Esophagus squamous epithelium (tissue), 5 donors: ENCODE results near the gene LRRN2. TPM values are rescaled to one million over a fixed set of nuclear protein-coding genes. Genes with fewer than 3 reads are reported as not detected.

Experiments
- DNase-seq: peaks from one replicate; lab custom pipeline; 2025; lab: John Stamatoyannopoulos, UW
- H3K27ac ChIP-seq, 4 donors: fragments of 200-600 bp; sonication (generic); one replicate each; pipeline ENCODE4 v1.5.1; 2016 to 2019; ENCODE audit warnings: mild to moderate bottlenecking in 1 of 4
- H3K27me3 ChIP-seq, 4 donors: fragments of 200-600 bp; sonication (generic); 1 replicate in 3 of 4; 2 replicates in 1 of 4; pipeline versions ENCODE4 v1.5.1 to v1.6.0; 2017 to 2021; ENCODE audit warnings: antibody characterized with exemption in 1 of 4
- H3K36me3 ChIP-seq, 3 donors: fragments of 200-600 bp; sonication (generic); one replicate each; pipeline ENCODE4 v1.5.1; 2016 to 2019
- H3K4me1 ChIP-seq, 3 donors: fragments of 200-600 bp; sonication (generic); one replicate each; pipeline ENCODE4 v1.5.1; 2017 to 2019
- H3K4me3 ChIP-seq, 4 donors: fragments of 200-600 bp; sonication (generic); 1 replicate in 3 of 4; 2 replicates in 1 of 4; pipeline ENCODE4 v1.5.1; 2016 to 2019; ENCODE audit warnings: mild to moderate bottlenecking in 2 of 4, moderate library complexity in 1 of 4
- H3K9me3 ChIP-seq, 3 donors: fragments of 200-600 bp; sonication (generic); one replicate each; pipeline ENCODE4 v1.5.1; 2016 to 2019
- POLR2A ChIP-seq, 4 donors: fragments of 450-650 bp; IDR thresholded peaks; one replicate each; pipeline ENCODE4 v1.6.1; 2017; ENCODE audit warnings: antibody characterized with exemption in 4 of 4, mild to moderate bottlenecking in 4 of 4, moderate library complexity in 3 of 4
- WGBS, 2 donors: methylation state at CpG; one replicate each; pipeline ENCODE4 v1.1.5; 2018; 5-methylcytosine and 5-hydroxymethylcytosine counted together
- intact Hi-C: fragments of 100-400 bp; cut with DNase I; formaldehyde crosslinking; loops from one replicate; pipeline ENCODE4 v1.15.0; 2022
- total RNA-seq, 4 donors: library from RNA; depleted of rRNA; stranded (reverse); fragments of >200 nt; gene quantifications; one replicate each; pipeline ENCODE4 v1.1.0, GENCODE V29; 2016
- TF ChIP-seq, protein P1 (sequence below), 6 experiments: fragments of 450-650 bp in 4 of 6; fragments of 200-600 bp in 2 of 6; sonication (generic) in 2 of 6; IDR thresholded peaks; one replicate each; pipeline ENCODE4 v1.5.1; 2016 to 2019; ENCODE audit warnings: antibody characterized with exemption in 6 of 6, mild to moderate bottlenecking in 4 of 6, moderate library complexity in 4 of 6
- donor health status: DM: yes; HTN: yes; CAD: no.

Gene LRRN2
- total RNA-seq, 4 donors from 2014 or later, result 0.18 to 1.8 (median 1.5) TPM

GRCh38 chr1:204680051-204680450 is 5.5 kb downstream of the LRRN2 start:
- peaks cover 0 to 55% (median 0%) of the 10 kb centered on the region in 4 donors for H3K27me3 ChIP-seq
- H3K4me3 ChIP-seq, result no peak overlapping the region
- TF ChIP-seq POLR2A (IDR thresholded peaks at IDR 0.05), result no peak
- TF ChIP-seq, protein P1, sequence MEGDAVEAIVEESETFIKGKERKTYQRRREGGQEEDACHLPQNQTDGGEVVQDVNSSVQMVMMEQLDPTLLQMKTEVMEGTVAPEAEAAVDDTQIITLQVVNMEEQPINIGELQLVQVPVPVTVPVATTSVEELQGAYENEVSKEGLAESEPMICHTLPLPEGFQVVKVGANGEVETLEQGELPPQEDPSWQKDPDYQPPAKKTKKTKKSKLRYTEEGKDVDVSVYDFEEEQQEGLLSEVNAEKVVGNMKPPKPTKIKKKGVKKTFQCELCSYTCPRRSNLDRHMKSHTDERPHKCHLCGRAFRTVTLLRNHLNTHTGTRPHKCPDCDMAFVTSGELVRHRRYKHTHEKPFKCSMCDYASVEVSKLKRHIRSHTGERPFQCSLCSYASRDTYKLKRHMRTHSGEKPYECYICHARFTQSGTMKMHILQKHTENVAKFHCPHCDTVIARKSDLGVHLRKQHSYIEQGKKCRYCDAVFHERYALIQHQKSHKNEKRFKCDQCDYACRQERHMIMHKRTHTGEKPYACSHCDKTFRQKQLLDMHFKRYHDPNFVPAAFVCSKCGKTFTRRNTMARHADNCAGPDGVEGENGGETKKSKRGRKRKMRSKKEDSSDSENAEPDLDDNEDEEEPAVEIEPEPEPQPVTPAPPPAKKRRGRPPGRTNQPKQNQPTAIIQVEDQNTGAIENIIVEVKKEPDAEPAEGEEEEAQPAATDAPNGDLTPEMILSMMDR (IDR thresholded peaks at IDR 0.05), result no peak
- 0 to 40% methylated on average over 1 to 3 of the region's 3 CpGs for WGBS, 2 donors
- no peak overlapping the region for H3K27ac ChIP-seq
- no peaks in the 10 kb centered on the region for H3K36me3 ChIP-seq
- intact Hi-C loops, result no loop called here
- no peak for DNase-seq
- H3K9me3 ChIP-seq, result no peaks in the 10 kb centered on the region
- H3K4me1 ChIP-seq, result peaks cover 0 to 11% (median 4%) of the 10 kb centered on the region in 3 donors

- DNase-seq, result no peak
- TF ChIP-seq, protein P1 (IDR thresholded peaks at IDR 0.05), result no peak
- TF ChIP-seq POLR2A (IDR thresholded peaks at IDR 0.05), result no peak
- Histone ChIP-seq H3K27ac (no peak overlapping the region), H3K27me3 (peaks cover 0 to 51% (median 0%) of the 10 kb centered on the region in 4 donors), H3K4me3 (no peak overlapping the region), H3K4me1 (no peaks in the 10 kb centered on the region), H3K9me3 (no peaks in the 10 kb centered on the region), H3K36me3 (no peaks in the 10 kb centered on the region)
- WGBS, 2 donors, result 70 to 85% methylated on average over 7 of the region's 7 CpGs
- intact Hi-C loops, result no loop called here
Observed at GRCh38 chr1:204678721-204679475, 6.6 kb downstream of the LRRN2 start.

DNA sequence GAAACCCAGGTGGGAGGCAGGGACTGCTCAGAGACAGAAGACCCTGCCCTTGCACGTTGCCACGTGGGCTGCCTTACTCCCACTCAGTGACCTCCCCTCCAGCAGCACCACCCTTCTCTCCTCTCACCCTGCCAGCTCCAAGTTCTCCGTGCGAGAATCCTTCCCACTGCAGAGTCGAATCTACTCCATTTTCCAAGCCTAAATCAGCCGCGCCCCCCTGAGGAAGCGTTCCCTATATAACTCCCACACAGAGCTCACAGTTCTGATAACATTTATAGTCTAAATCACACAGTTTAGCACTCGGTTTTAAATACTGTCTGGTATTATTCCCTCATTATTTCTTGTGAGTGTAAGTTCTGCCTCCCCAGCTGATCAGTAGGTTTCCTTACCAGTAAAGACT is 7.7 kb downstream of the LRRN2 start:
- H3K36me3 ChIP-seq, result no peaks in the 10 kb centered on the region
- no peak for DNase-seq
- no peaks in the 10 kb centered on the region for H3K9me3 ChIP-seq
- TF ChIP-seq, protein P1 (IDR thresholded peaks at IDR 0.05), result no peak
- no peak for TF ChIP-seq POLR2A (IDR thresholded peaks at IDR 0.05)
- peaks cover 0 to 43% (median 0%) of the 10 kb centered on the region in 4 donors for H3K27me3 ChIP-seq
- 72 to 74% methylated on average over 9 of the region's 9 CpGs for WGBS, 2 donors
- no peak overlapping the region for H3K27ac ChIP-seq
- intact Hi-C loops, result no loop called here
- H3K4me3 ChIP-seq, result no peak overlapping the region
- no peaks in the 10 kb centered on the region for H3K4me1 ChIP-seq

GRCh38 chr1:204676043-204676442 is 9.5 kb downstream of the LRRN2 start:
- H3K4me3 ChIP-seq, result no peak overlapping the region
- 63 to 92% methylated on average over 2 of the region's 2 CpGs for WGBS, 2 donors
- no peak overlapping the region for H3K27ac ChIP-seq
- H3K4me1 ChIP-seq, result no peaks in the 10 kb centered on the region
- TF ChIP-seq POLR2A (IDR thresholded peaks at IDR 0.05), result no peak
- TF ChIP-seq, protein P1 (IDR thresholded peaks at IDR 0.05), result no peak
- intact Hi-C loops, result no loop called here
- H3K27me3 ChIP-seq, result peaks cover 0 to 49% (median 0%) of the 10 kb centered on the region in 4 donors
- H3K36me3 ChIP-seq, result no peaks in the 10 kb centered on the region
- no peaks in the 10 kb centered on the region for H3K9me3 ChIP-seq
- no peak for DNase-seq

- no peaks in the 10 kb centered on the region for H3K36me3 ChIP-seq
- TF ChIP-seq, protein P1 (IDR thresholded peaks at IDR 0.05), result no peak
- no peak for TF ChIP-seq POLR2A (IDR thresholded peaks at IDR 0.05)
- H3K27me3 ChIP-seq, result peaks cover 0 to 60% (median 0%) of the 10 kb centered on the region in 4 donors
- DNase-seq, result no peak
- no peak overlapping the region for H3K4me3 ChIP-seq
- intact Hi-C loops, result no loop called here
- H3K9me3 ChIP-seq, result no peaks in the 10 kb centered on the region
- 18 to 40% methylated on average over 3 to 7 of the region's 8 CpGs for WGBS, 2 donors
- no peak overlapping the region for H3K27ac ChIP-seq
- H3K4me1 ChIP-seq, result no peaks in the 10 kb centered on the region
Observed at GRCh38 chr1:204673909-204674649, 11.5 kb downstream of the LRRN2 start.
